ENCODE results near the gene RNF227. TPM values are rescaled to one million over a fixed set of nuclear protein-coding genes. Genes with fewer than 3 reads are reported as not detected.

The RNF227 gene
- total and polyA plus RNA-seq, 2 of the 13 experiments (the other 11 are each of a cell fraction or from before 2014, with no cell fraction given), result 0.20 to 0.79 TPM

DNA sequence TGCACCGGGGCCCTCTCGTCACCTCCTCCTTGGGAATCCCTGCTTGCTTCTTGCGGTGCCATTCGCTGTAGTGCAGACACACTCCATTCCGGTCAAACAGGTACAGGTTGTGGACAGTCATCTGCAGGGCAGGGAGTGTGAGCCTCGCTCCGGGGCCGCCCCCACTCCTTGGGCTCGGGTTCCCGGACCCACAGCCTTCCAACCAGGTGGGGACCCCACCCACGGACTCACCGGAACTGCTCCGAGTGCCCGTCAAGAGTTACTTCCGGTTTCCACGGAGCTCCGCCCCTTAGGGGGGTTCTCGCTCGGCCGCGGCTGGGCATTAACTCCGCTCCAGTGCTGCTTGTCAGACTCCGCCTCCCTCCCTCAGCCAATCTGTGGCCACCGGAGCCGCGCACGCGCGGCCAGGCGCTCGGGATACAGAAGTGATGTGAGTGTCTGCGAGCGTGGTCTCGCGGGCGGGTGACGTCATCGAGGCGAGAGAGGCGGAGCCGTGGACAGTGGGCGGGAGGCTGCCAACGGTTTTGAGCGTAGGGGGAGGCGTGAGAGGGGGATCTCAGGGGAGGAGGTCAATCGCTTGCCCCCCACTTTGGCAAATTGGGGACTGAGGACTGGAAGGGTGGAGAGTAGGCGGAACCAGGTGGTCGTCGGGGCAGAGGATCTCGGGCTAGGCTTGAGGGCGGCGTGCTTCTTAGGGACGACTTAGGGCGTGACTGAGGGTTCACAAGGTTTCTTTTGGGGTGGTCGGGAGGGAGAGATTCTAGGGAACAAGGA is 15.8 kb upstream of the RNF227 start, which contains the start of the genes CNTROB and TRAPPC1 (continued):
- TF ChIP-seq, protein P1, sequence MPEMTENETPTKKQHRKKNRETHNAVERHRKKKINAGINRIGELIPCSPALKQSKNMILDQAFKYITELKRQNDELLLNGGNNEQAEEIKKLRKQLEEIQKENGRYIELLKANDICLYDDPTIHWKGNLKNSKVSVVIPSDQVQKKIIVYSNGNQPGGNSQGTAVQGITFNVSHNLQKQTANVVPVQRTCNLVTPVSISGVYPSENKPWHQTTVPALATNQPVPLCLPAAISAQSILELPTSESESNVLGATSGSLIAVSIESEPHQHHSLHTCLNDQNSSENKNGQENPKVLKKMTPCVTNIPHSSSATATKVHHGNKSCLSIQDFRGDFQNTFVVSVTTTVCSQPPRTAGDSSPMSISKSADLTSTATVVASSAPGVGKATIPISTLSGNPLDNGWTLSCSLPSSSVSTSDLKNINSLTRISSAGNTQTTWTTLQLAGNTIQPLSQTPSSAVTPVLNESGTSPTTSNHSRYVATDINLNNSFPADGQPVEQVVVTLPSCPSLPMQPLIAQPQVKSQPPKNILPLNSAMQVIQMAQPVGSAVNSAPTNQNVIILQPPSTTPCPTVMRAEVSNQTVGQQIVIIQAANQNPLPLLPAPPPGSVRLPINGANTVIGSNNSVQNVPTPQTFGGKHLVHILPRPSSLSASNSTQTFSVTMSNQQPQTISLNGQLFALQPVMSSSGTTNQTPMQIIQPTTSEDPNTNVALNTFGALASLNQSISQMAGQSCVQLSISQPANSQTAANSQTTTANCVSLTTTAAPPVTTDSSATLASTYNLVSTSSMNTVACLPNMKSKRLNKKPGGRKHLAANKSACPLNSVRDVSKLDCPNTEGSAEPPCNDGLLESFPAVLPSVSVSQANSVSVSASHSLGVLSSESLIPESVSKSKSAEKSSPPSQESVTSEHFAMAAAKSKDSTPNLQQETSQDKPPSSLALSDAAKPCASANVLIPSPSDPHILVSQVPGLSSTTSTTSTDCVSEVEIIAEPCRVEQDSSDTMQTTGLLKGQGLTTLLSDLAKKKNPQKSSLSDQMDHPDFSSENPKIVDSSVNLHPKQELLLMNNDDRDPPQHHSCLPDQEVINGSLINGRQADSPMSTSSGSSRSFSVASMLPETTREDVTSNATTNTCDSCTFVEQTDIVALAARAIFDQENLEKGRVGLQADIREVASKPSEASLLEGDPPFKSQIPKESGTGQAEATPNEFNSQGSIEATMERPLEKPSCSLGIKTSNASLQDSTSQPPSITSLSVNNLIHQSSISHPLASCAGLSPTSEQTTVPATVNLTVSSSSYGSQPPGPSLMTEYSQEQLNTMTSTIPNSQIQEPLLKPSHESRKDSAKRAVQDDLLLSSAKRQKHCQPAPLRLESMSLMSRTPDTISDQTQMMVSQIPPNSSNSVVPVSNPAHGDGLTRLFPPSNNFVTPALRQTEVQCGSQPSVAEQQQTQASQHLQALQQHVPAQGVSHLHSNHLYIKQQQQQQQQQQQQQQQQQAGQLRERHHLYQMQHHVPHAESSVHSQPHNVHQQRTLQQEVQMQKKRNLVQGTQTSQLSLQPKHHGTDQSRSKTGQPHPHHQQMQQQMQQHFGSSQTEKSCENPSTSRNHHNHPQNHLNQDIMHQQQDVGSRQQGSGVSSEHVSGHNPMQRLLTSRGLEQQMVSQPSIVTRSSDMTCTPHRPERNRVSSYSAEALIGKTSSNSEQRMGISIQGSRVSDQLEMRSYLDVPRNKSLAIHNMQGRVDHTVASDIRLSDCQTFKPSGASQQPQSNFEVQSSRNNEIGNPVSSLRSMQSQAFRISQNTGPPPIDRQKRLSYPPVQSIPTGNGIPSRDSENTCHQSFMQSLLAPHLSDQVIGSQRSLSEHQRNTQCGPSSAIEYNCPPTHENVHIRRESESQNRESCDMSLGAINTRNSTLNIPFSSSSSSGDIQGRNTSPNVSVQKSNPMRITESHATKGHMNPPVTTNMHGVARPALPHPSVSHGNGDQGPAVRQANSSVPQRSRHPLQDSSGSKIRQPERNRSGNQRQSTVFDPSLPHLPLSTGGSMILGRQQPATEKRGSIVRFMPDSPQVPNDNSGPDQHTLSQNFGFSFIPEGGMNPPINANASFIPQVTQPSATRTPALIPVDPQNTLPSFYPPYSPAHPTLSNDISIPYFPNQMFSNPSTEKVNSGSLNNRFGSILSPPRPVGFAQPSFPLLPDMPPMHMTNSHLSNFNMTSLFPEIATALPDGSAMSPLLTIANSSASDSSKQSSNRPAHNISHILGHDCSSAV (CRISPR knock-in tag; IDR thresholded peaks at IDR 0.05; ENCODE audit: borderline replicate concordance), result no peak
- TF ChIP-seq ZNF775 (CRISPR knock-in tag; IDR thresholded peaks at IDR 0.05; ENCODE audit: borderline replicate concordance) (0 out of 2 replicates have a peak, but pooled peaks have one; percentile 63), ZBTB38 (CRISPR knock-in tag; IDR thresholded peaks at IDR 0.05) (no peak), ZNF343 (CRISPR knock-in tag; IDR thresholded peaks at IDR 0.05) (0 out of 2 replicates have a peak, but pooled peaks have one; percentile 53), ZKSCAN5 (CRISPR knock-in tag; IDR thresholded peaks at IDR 0.05) (no peak), XRCC5 (optimal IDR thresholded peaks at IDR 0.05; ENCODE audit: low read length) (peak; percentile 83), GTF3A (CRISPR knock-in tag; conservative IDR thresholded peaks at IDR 0.05) (0 out of 2 replicates have a peak, but pooled peaks have one; percentile 55), HNF4A (CRISPR knock-in tag; IDR thresholded peaks at IDR 0.05) (0 out of 2 replicates have a peak, but pooled peaks have one; percentile 3), ZBTB7A (CRISPR knock-in tag; IDR thresholded peaks at IDR 0.05) (no peak), SALL2 (CRISPR knock-in tag; IDR thresholded peaks at IDR 0.05) (0 out of 2 replicates have a peak, but pooled peaks have one; percentile 31), ZNF136 (CRISPR knock-in tag; IDR thresholded peaks at IDR 0.05; ENCODE audit: low read depth) (0 out of 2 replicates have a peak, but pooled peaks have one; percentile 72)
- TF ChIP-seq, protein P2, sequence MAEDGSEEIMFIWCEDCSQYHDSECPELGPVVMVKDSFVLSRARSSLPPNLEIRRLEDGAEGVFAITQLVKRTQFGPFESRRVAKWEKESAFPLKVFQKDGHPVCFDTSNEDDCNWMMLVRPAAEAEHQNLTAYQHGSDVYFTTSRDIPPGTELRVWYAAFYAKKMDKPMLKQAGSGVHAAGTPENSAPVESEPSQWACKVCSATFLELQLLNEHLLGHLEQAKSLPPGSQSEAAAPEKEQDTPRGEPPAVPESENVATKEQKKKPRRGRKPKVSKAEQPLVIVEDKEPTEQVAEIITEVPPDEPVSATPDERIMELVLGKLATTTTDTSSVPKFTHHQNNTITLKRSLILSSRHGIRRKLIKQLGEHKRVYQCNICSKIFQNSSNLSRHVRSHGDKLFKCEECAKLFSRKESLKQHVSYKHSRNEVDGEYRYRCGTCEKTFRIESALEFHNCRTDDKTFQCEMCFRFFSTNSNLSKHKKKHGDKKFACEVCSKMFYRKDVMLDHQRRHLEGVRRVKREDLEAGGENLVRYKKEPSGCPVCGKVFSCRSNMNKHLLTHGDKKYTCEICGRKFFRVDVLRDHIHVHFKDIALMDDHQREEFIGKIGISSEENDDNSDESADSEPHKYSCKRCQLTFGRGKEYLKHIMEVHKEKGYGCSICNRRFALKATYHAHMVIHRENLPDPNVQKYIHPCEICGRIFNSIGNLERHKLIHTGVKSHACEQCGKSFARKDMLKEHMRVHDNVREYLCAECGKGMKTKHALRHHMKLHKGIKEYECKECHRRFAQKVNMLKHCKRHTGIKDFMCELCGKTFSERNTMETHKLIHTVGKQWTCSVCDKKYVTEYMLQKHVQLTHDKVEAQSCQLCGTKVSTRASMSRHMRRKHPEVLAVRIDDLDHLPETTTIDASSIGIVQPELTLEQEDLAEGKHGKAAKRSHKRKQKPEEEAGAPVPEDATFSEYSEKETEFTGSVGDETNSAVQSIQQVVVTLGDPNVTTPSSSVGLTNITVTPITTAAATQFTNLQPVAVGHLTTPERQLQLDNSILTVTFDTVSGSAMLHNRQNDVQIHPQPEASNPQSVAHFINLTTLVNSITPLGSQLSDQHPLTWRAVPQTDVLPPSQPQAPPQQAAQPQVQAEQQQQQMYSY (CRISPR knock-in tag; IDR thresholded peaks at IDR 0.05), result peak; percentile 56
- TF ChIP-seq, protein P3, sequence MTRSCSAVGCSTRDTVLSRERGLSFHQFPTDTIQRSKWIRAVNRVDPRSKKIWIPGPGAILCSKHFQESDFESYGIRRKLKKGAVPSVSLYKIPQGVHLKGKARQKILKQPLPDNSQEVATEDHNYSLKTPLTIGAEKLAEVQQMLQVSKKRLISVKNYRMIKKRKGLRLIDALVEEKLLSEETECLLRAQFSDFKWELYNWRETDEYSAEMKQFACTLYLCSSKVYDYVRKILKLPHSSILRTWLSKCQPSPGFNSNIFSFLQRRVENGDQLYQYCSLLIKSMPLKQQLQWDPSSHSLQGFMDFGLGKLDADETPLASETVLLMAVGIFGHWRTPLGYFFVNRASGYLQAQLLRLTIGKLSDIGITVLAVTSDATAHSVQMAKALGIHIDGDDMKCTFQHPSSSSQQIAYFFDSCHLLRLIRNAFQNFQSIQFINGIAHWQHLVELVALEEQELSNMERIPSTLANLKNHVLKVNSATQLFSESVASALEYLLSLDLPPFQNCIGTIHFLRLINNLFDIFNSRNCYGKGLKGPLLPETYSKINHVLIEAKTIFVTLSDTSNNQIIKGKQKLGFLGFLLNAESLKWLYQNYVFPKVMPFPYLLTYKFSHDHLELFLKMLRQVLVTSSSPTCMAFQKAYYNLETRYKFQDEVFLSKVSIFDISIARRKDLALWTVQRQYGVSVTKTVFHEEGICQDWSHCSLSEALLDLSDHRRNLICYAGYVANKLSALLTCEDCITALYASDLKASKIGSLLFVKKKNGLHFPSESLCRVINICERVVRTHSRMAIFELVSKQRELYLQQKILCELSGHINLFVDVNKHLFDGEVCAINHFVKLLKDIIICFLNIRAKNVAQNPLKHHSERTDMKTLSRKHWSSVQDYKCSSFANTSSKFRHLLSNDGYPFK (CRISPR knock-in tag; IDR thresholded peaks at IDR 0.05; ENCODE audit: borderline replicate concordance), result peak; percentile 69; the same call in 1 of the 2 replicates
